Fibroblast of lung (primary cell): ENCODE results near the gene IGFLR1. TPM values are rescaled to one million over a fixed set of nuclear protein-coding genes. Genes with fewer than 3 reads are reported as not detected.

Source experiments
- DNase-seq, 2 donors: peaks; one replicate each; pipeline versions ENCODE4 v3.0.0 to v3.0.0-alpha.2; 2010; ENCODE audit warnings: low read depth in 2 of 2
- H2AFZ ChIP-seq: 2 replicates; pipeline ENCODE4 v1.5.1; 2012; ENCODE audit warnings: low read length, control low read depth, inconsistent platforms
- H3K27ac ChIP-seq: 2 replicates; pipeline ENCODE4 v1.5.1; 2011; ENCODE audit warnings: low read length, control low read depth; ENCODE audit not compliant: insufficient read depth
- H3K27me3 ChIP-seq: 2 replicates; pipeline ENCODE4 v1.5.1; 2011; ENCODE audit warnings: mild to moderate bottlenecking, low read length; ENCODE audit not compliant: control insufficient read depth, insufficient read depth
- H3K36me3 ChIP-seq: 2 replicates; pipeline ENCODE4 v1.5.1; 2011; ENCODE audit warnings: low read length; ENCODE audit not compliant: control insufficient read depth, insufficient read depth
- H3K4me1 ChIP-seq: 2 replicates; pipeline ENCODE4 v1.5.1; 2011; ENCODE audit warnings: low read length; ENCODE audit not compliant: control insufficient read depth, insufficient read depth; ENCODE audit errors: extremely low read depth
- H3K4me2 ChIP-seq: 2 replicates; pipeline ENCODE4 v1.5.1; 2011; ENCODE audit warnings: low read length, control low read depth; ENCODE audit not compliant: insufficient read depth; ENCODE audit errors: extremely low read depth
- H3K4me3 ChIP-seq, 4 experiments: fragments of 200-600 bp in 1 of 4; sonication (generic) in 1 of 4; replicated peaks in 1 of 4; 2 replicates each; pipeline ENCODE4 v1.5.1; 2011 to 2016; ENCODE audit warnings: low read length in 4 of 4, low read depth in 3 of 4, mild to moderate bottlenecking in 3 of 4, control low read depth in 2 of 4, inconsistent platforms in 1 of 4, mixed read lengths in 1 of 4; ENCODE audit not compliant: insufficient read depth in 1 of 4; ENCODE audit errors: control extremely low read depth in 1 of 4
- H3K79me2 ChIP-seq: 2 replicates; pipeline ENCODE4 v1.5.1; 2012; ENCODE audit warnings: mild to moderate bottlenecking, low read length, inconsistent platforms; ENCODE audit not compliant: control insufficient read depth, insufficient read depth
- H3K9ac ChIP-seq: 2 replicates; pipeline ENCODE4 v1.5.1; 2011; ENCODE audit warnings: mild to moderate bottlenecking, low read length, control low read depth; ENCODE audit not compliant: insufficient read depth
- H3K9me3 ChIP-seq: 2 replicates; pipeline ENCODE4 v1.5.1; 2012; ENCODE audit warnings: low read depth, low read length; ENCODE audit not compliant: control insufficient read depth, insufficient read depth
- H4K20me1 ChIP-seq: 2 replicates; pipeline ENCODE4 v1.5.1; 2011; ENCODE audit warnings: low read length; ENCODE audit not compliant: control insufficient read depth, insufficient read depth; ENCODE audit errors: extremely low read depth
- CTCF ChIP-seq, 2 donors: IDR thresholded peaks in 1 of 2; conservative IDR thresholded peaks in 1 of 2; 1 replicate in 1 of 2; 2 replicates in 1 of 2; pipeline ENCODE4 v1.5.1; 2011 to 2012; ENCODE audit warnings: low read length in 2 of 2, control low read depth in 1 of 2, inconsistent platforms in 1 of 2, low read depth in 1 of 2, mild to moderate bottlenecking in 1 of 2
- EZH2 ChIP-seq: IDR thresholded peaks from 2 replicates; pipeline ENCODE4 v1.5.1; 2012; ENCODE audit warnings: low read length, control low read depth, mild to moderate bottlenecking; ENCODE audit errors: missing control alignments
- polyA plus RNA-seq, 2 donors: library from polyadenylated mRNA; depleted of rRNA in 1 of 2; stranded (reverse) in 1 of 2; unstranded in 1 of 2; fragments of >200 nt; gene quantifications; 2 replicates each; pipeline ENCODE4 v1.2.1, GENCODE V29; 2011 to 2012; ENCODE audit warnings: missing spikeins in 1 of 2
- total RNA-seq: library from RNA; depleted of rRNA; stranded (reverse); fragments of >200 nt; gene quantifications from 2 replicates; pipeline ENCODE4 v1.2.1, GENCODE V29; 2014

The IGFLR1 gene
- total and polyA plus RNA-seq, 2 donors (not counting 1 experiment from before 2014, with no cell fraction given) = 0.17 to 0.75 TPM

- H3K9ac ChIP-seq = no peak overlapping the region
- peaks cover 26% of the 10 kb centered on the region for H3K79me2 ChIP-seq
These were observed 7.9 kb upstream of the IGFLR1 start for GRCh38 chr19:35750167-35750566.

GRCh38 chr19:35748106-35749020 lies 6.1 kb upstream of the IGFLR1 start, which contains the start of gene LIN37:
LIN37 (plus strand) TSS chr19:35748576; CDS start chr19:35748725, 149 bp downstream.
- Histone ChIP-seq H3K79me2 (peaks cover 24% of the 10 kb centered on the region), H3K9ac (peak within 1 kb of the TSS; percentile 87)

More at GRCh38 chr19:35750167-35750566, 7.9 kb upstream of the IGFLR1 start:
- peaks cover 2% of the 10 kb centered on the region for H3K4me1 ChIP-seq
- no peaks in the 10 kb centered on the region for H3K27me3 ChIP-seq
- DNase-seq = no peak
- H3K36me3 ChIP-seq = peaks cover 21% of the 10 kb centered on the region
- H3K4me2 ChIP-seq = no peak overlapping the region
- peak overlapping the region in 1 of 4 experiments; percentile 19 for H3K4me3 ChIP-seq
- H3K9me3 ChIP-seq = no peaks in the 10 kb centered on the region
- H4K20me1 ChIP-seq = no peaks in the 10 kb centered on the region
- no peak overlapping the region for H2AFZ ChIP-seq
- no peak overlapping the region for H3K27ac ChIP-seq
- TF ChIP-seq CTCF (conservative IDR thresholded peaks at IDR 0.05 in 1 of 2, IDR thresholded peaks at IDR 0.05 in 1 of 2; ENCODE audit: low read depth in 1 of 2, low read length in 2 of 2) (no peak), EZH2 (no peak)

More at GRCh38 chr19:35748106-35749020, 6.1 kb upstream of the IGFLR1 start, which contains the start of gene LIN37:
- peak within 1 kb of the TSS; percentile 61 for H2AFZ ChIP-seq
- H3K9me3 ChIP-seq = no peaks in the 10 kb centered on the region
- H3K27me3 ChIP-seq = no peaks in the 10 kb centered on the region
- H3K4me2 ChIP-seq = peak within 1 kb of the TSS; percentile 98
- DNase-seq = peak; percentile 98 to 100
- H4K20me1 ChIP-seq = no peaks in the 10 kb centered on the region
- H3K36me3 ChIP-seq = peaks cover 14% of the 10 kb centered on the region
- peak within 1 kb of the TSS; percentile 84 for H3K27ac ChIP-seq
- H3K4me1 ChIP-seq = peaks cover 6% of the 10 kb centered on the region
- TF ChIP-seq EZH2 (no peak), CTCF (conservative IDR thresholded peaks at IDR 0.05 in 1 of 2, IDR thresholded peaks at IDR 0.05 in 1 of 2; ENCODE audit: low read depth in 1 of 2, low read length in 2 of 2) (no peak)
- H3K4me3 ChIP-seq = peak within 1 kb of the TSS; percentile 75 to 100 (median 96)
